AG04449 (cell line): ENCODE measurements around the gene PRTFDC1.

ENCODE experiments used
- CTCF ChIA-PET: fragments of 350-600 bp; formaldehyde crosslinking; extraction: SDS; loops from one replicate; lab custom pipeline; 2021; ENCODE audit warnings: antibody characterized with exemption; lab: Yijun Ruan, JAX
- POLR2A ChIA-PET: fragments of 400-600, 350-600 bp; formaldehyde crosslinking; extraction: SDS; loops from one replicate; lab custom pipeline; 2020; ENCODE audit warnings: antibody characterized with exemption, inconsistent platforms; lab: Yijun Ruan, JAX
- DNase-seq: peaks from one replicate; pipeline ENCODE4 v3.0.0-alpha.2; 2010; ENCODE audit warnings: low read depth, low spot score
- H3K4me3 ChIP-seq: 2 replicates; pipeline ENCODE4 v1.5.1; 2011; ENCODE audit warnings: low read depth, mild to moderate bottlenecking, control low read depth, low read length
- CTCF ChIP-seq: IDR thresholded peaks from one replicate; pipeline ENCODE4 v1.5.1; 2011; ENCODE audit warnings: mild to moderate bottlenecking, moderate library complexity, low read length, control low read depth, inconsistent platforms; ENCODE audit not compliant: insufficient read depth; ENCODE audit errors: missing control alignments

Gene PRTFDC1

DNA sequence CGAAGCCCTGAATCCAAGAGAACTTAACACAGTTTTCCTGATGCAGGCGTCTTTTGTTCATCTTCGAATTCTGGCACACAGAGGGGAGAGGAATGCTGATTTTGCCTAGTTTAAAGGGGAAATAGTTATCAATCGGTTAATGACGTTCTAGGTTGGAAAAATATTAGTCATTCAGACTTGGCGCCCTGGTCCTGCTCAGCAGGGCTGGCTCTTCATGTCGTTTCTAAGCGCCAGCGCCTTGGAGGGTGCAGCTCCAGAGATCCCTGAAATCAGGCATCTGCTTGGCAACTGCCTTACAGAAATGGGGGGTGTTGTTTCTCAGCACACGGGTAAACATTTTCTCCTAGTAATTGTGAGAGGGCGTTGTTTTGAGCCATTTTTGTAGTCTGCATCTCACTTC lies 1.3 kb upstream of the PRTFDC1 start:
- no peak for TF ChIP-seq CTCF
- no peak for DNase-seq
- no peak overlapping the region for H3K4me3 ChIP-seq
- ChIA-PET CTCF (no interaction called here), POLR2A (interaction anchor here (0.7 kb wide), 1 partner anchor 31 kb away, joined by 3 read pairs; no protein-coding TSS in a partner anchor)

DNA sequence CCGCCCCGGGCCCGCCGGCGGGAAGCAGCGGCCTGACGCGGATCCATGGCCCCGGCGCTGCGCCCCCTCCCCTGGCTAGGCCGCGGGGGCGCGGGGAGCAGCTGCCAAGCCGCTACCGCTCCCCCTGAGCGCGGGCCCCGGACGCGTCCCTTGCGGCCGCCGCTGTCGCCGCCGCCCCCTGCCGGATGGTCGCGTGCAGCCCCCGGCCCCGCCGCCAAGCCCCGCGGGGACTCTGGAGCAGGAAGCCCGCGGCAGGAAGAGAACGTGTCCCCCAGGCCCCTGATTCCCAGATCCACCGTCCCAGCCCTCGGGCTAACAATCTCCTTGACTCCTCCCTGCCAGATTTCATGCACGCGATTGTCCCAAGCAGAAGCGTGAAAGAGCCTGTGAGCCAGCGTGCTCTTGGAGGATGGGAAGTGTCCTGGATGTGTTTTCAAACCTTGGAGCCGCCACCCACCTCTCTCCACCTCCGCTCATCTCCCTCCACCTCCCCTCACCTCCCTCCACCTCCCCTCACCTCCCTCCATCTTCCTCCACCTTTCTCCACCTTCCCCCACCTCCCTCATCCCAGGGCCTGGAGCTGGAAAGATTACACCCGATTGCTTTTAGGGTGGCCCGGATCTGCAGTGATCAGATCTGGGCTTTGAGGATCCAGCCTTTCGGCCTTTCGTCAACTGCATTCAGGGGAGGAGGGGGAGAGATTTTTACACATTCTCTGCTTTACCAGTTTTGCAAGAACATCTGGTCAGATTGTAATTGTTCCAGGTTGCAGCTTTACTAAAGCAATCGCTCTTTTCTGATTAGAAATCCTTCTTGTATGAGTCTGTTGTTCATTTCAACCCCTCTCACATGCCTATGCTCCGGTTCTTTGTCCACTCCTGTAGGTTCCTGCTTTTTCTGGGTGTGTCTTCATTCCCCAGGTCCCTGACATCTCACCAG lies 570 bp upstream of the PRTFDC1 start:
- TF ChIP-seq CTCF = peak; percentile 10
- ChIA-PET POLR2A (interaction anchor here (0.7 to 1.0 kb wide), 2 partner anchors 11 to 30 kb away, joined by 3 read pairs; no protein-coding TSS in a partner anchor), CTCF (interaction anchor here (1.4 to 1.7 kb wide), 2 partner anchors 11 to 310 kb away, joined by 3 to 5 read pairs; no protein-coding TSS in a partner anchor)
- peak overlapping the region; percentile 58 for H3K4me3 ChIP-seq
- DNase-seq = no peak

DNA sequence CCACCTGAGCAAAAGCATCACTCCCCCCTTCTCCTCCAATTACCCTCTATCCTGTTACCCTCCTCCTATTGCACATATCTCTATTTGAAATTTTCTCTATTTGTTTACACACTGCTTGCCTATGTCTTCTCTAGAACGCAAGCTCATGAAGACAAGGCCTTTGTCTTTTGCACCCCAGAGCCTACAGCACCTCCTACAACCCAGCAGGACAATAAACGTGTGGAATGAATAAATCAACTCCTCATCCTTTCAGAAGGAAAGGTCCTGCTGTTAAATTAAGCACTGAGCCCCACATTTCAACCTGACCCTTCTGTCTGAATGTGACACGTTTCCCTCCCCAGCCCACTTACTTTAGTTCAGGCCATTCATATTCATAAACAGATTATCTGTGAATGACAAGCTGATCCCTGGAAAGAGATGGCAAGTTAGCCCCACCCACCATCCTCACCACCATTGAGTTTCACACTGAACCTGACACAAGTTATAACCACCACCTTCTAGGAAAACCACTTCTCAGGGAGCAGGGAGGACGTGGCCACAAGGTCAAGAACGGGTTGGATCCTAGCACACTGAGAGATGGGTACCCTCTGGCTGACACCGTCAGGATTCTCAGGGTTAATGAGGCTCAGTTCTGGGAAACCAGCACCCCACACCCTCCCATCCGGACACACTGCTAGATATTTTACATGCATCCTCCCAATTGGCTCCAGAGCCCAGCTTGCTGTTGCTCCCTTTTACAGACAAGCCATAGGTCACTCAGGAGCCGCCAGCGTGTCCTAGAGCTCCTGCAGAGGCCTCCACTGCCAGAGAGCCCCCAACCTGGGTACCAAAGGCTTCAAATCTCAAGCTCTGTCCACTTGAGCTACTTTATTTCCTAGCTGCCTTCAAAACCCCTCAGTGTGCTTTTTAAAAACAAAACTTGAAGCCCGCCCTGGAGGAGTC lies 934 bp downstream of the PRTFDC1 start:
- DNase-seq = no peak
- no peak for TF ChIP-seq CTCF
- POLR2A ChIA-PET = no interaction called here
- CTCF ChIA-PET = interaction anchor here (0.6 to 1.7 kb wide), 5 partner anchors 10 to 329 kb away, joined by 3 to 5 read pairs (median 3); partner anchors contain the start of gene ARHGAP21
- peak overlapping the region; percentile 58 for H3K4me3 ChIP-seq

DNA sequence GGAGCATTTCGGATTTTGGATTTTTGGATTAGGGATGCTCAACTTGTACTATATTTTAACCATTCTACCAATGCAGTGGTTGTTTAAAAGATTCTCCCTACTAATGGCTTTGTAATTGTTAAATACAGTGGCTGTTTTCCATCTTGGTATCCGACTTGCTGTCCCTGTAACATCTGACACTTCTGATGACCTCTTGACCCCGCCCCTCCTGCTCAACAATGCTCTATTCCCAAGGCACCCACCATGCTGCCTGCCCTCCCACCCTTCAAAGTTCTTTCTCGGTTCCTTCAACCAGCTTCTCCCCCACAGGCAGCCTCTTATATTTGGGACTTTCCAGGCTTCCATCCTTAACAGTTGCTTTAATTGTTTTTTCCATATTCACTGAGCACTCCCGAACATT lies 2.0 kb downstream of the PRTFDC1 start:
- CTCF ChIA-PET = no interaction called here
- DNase-seq = no peak
- no peak overlapping the region for H3K4me3 ChIP-seq
- POLR2A ChIA-PET = no interaction called here
- no peak for TF ChIP-seq CTCF

DNA sequence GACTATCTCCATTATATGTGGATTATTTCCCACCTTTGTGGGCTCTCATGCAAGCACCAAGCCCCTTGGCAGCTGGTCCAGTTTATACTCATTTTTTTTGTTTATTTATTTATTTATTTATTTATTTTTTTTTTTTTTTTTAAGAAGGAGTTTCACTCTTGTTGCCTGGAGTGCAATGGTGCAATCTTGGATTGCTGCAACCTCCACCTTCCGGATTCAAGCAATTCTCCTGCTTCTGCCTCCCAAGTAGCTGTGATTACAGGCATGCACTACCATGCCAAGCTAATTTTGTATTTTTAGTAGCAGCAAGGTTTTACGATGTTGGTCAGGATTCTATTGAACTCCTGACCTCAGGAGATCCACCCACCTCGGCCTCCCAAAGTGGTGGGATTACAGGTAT lies 2.8 kb downstream of the PRTFDC1 start:
- no peak overlapping the region for H3K4me3 ChIP-seq
- no peak for TF ChIP-seq CTCF
- ChIA-PET CTCF (interaction anchor here (0.9 kb wide), 1 partner anchor 269 kb away, joined by 3 read pairs; no protein-coding TSS in a partner anchor), POLR2A (no interaction called here)
- DNase-seq = no peak
